ENCODE results near the gene CDC42SE2. TPM values are rescaled to one million over a fixed set of nuclear protein-coding genes. Genes with fewer than 3 reads are reported as not detected.

CDC42SE2 gene
- total RNA-seq, 1 experiment from 2014 or later = 32.8 TPM

- Histone ChIP-seq H3K27me3 (ENCODE audit: insufficient read depth, low read depth) (no peaks in the 10 kb centered on the region), H3K79me2 (ENCODE audit: low read depth) (no peaks in the 10 kb centered on the region), H3K27ac (no peak overlapping the region), H3K36me3 (ENCODE audit: low read depth) (0 out of 2 replicates have a peak, but pooled peaks cover 18% of the 10 kb centered on the region), H2AFZ (no peak overlapping the region), H3K4me2 (no peak overlapping the region), H4K20me1 (ENCODE audit: insufficient read depth) (no peaks in the 10 kb centered on the region), H3K9me2 (ENCODE audit: insufficient read depth) (no peaks in the 10 kb centered on the region), H3K9me3 (ENCODE audit: insufficient read depth, low read depth) (peaks cover 9% of the 10 kb centered on the region; the same call in 1 of the 2 replicates), H3F3A (ENCODE audit: insufficient read depth, low read depth) (no peaks in the 10 kb centered on the region), H3K4me3 (no peak overlapping the region), H3K4me1 (replicated peaks; ENCODE audit: insufficient read depth) (no peaks in the 10 kb centered on the region)
- DNase-seq = no peak
- intact Hi-C loops (cut with micrococcal nuclease; ENCODE audit: unreplicated experiment) = no loop called here
- no TSS peak for BruUV-seq (replicated peaks)
- TF ChIP-seq EZH2 (IDR thresholded peaks at IDR 0.05; ENCODE audit: low read depth) = no peak
- no peak for TF ChIP-seq CTCF (conservative IDR thresholded peaks at IDR 0.05)
- CTCF ChIA-PET = no interaction called here
- POLR2A ChIA-PET (ENCODE audit: unreplicated experiment) = no interaction called here
Observed at GRCh38 chr5:131405674-131406073, 141.8 kb downstream of the CDC42SE2 start.

GRCh38 chr5:131406076-131406475, 142.2 kb downstream of the CDC42SE2 start:
- Histone ChIP-seq H4K20me1 (ENCODE audit: insufficient read depth) (no peaks in the 10 kb centered on the region), H3K79me2 (ENCODE audit: low read depth) (no peaks in the 10 kb centered on the region), H3K27ac (no peak overlapping the region), H3K9me3 (ENCODE audit: insufficient read depth, low read depth) (peaks cover 9% of the 10 kb centered on the region; the same call in 1 of the 2 replicates), H2AFZ (no peak overlapping the region), H3K4me2 (no peak overlapping the region), H3K4me1 (replicated peaks; ENCODE audit: insufficient read depth) (no peaks in the 10 kb centered on the region), H3K27me3 (ENCODE audit: insufficient read depth, low read depth) (no peaks in the 10 kb centered on the region), H3F3A (ENCODE audit: insufficient read depth, low read depth) (no peaks in the 10 kb centered on the region), H3K4me3 (no peak overlapping the region), H3K9me2 (ENCODE audit: insufficient read depth) (no peaks in the 10 kb centered on the region), H3K36me3 (ENCODE audit: low read depth) (0 out of 2 replicates have a peak, but pooled peaks cover 18% of the 10 kb centered on the region)
- POLR2A ChIA-PET (ENCODE audit: unreplicated experiment) = no interaction called here
- TF ChIP-seq EZH2 (IDR thresholded peaks at IDR 0.05; ENCODE audit: low read depth) (no peak), CTCF (conservative IDR thresholded peaks at IDR 0.05) (no peak)
- intact Hi-C loops (cut with micrococcal nuclease; ENCODE audit: unreplicated experiment) = no loop called here
- no TSS peak for BruUV-seq (replicated peaks)
- no peak for DNase-seq
- CTCF ChIA-PET = no interaction called here

GRCh38 chr5:131406975-131407638, 143.3 kb downstream of the CDC42SE2 start:
- ChIA-PET CTCF (no interaction called here), POLR2A (ENCODE audit: unreplicated experiment) (no interaction called here)
- no peak for DNase-seq
- Histone ChIP-seq H4K20me1 (ENCODE audit: insufficient read depth) (no peaks in the 10 kb centered on the region), H3K36me3 (ENCODE audit: low read depth) (0 out of 2 replicates have a peak, but pooled peaks cover 12% of the 10 kb centered on the region), H3K4me1 (replicated peaks; ENCODE audit: insufficient read depth) (no peaks in the 10 kb centered on the region), H3K9me2 (ENCODE audit: insufficient read depth) (no peaks in the 10 kb centered on the region), H3K79me2 (ENCODE audit: low read depth) (no peaks in the 10 kb centered on the region), H3K4me3 (no peak overlapping the region), H2AFZ (no peak overlapping the region), H3F3A (ENCODE audit: insufficient read depth, low read depth) (no peaks in the 10 kb centered on the region), H3K4me2 (no peak overlapping the region), H3K9me3 (ENCODE audit: insufficient read depth, low read depth) (peaks cover 9% of the 10 kb centered on the region; the same call in 1 of the 2 replicates), H3K27ac (no peak overlapping the region), H3K27me3 (ENCODE audit: insufficient read depth, low read depth) (no peaks in the 10 kb centered on the region)
- TF ChIP-seq CTCF (conservative IDR thresholded peaks at IDR 0.05) (no peak), EZH2 (IDR thresholded peaks at IDR 0.05; ENCODE audit: low read depth) (no peak)
- no TSS peak for BruUV-seq (replicated peaks)
- intact Hi-C loops (cut with micrococcal nuclease; ENCODE audit: unreplicated experiment) = no loop called here

Data from PC-9 (cell line).